Stimulated activated naive CD8-positive, alpha-beta T cell treated with anti-CD3 and anti-CD28 coated beads, Interleukin-15, amount 100 ng/mL, for 72 hours (primary cell): ENCODE results near the gene DDX49.

Source experiments
- ATAC-seq: fragments of 150-1000 bp; cut with Tn5 transposase; 2 replicates; pipeline ENCODE4 v1.10.0; 2021; ENCODE audit warnings: mild to moderate bottlenecking, moderate library complexity
- DNase-seq, 2 donors: peaks; one replicate each; pipeline ENCODE4 v3.0.0; 2021 to 2022
- H3K27ac Mint-ChIP-seq, 2 donors: one replicate each; pipeline ENCODE4 v1.8.0; 2022; ENCODE audit warnings: mild to moderate bottlenecking in 2 of 2, mixed read lengths in 2 of 2, moderate library complexity in 2 of 2
- H3K27me3 Mint-ChIP-seq: one replicate; pipeline ENCODE4 v1.8.0; 2022; ENCODE audit warnings: mixed read lengths
- H3K4me1 Mint-ChIP-seq: one replicate; pipeline ENCODE4 v1.8.0; 2022; ENCODE audit warnings: mild to moderate bottlenecking, mixed read lengths
- H3K4me3 Mint-ChIP-seq, 2 donors: one replicate each; pipeline ENCODE4 v1.8.0; 2022; ENCODE audit warnings: mild to moderate bottlenecking in 2 of 2, mixed read lengths in 2 of 2, moderate library complexity in 1 of 2
- H3K9me3 Mint-ChIP-seq, 2 donors: one replicate each; pipeline ENCODE4 v1.8.0; 2022; ENCODE audit warnings: mixed read lengths in 2 of 2

The DDX49 gene

GRCh38 chr19:18889949-18890745 is 29.4 kb upstream of the DDX49 start:
- ATAC-seq (no peak), DNase-seq (no peak)
- H3K27me3 Mint-ChIP-seq, result peaks cover 44% of the 10 kb centered on the region
- no peak overlapping the region for H3K27ac Mint-ChIP-seq
- H3K4me3 Mint-ChIP-seq, result no peak overlapping the region
- no peaks in the 10 kb centered on the region for H3K9me3 Mint-ChIP-seq
- H3K4me1 Mint-ChIP-seq, result peaks cover 7% of the 10 kb centered on the region

- peaks cover 18% of the 10 kb centered on the region for H3K4me1 Mint-ChIP-seq
- no peak for DNase-seq
- H3K9me3 Mint-ChIP-seq, result no peaks in the 10 kb centered on the region
- H3K27ac Mint-ChIP-seq, result no peak overlapping the region
- H3K4me3 Mint-ChIP-seq, result no peak overlapping the region
- peaks cover 61% of the 10 kb centered on the region for H3K27me3 Mint-ChIP-seq
- no peak for ATAC-seq
Measured at GRCh38 chr19:18893587-18894253, 25.8 kb upstream of the DDX49 start.

- Mint-ChIP-seq H3K4me3 (peak overlapping the region in 1 of 2 donors; percentile 15), H3K9me3 (no peaks in the 10 kb centered on the region), H3K27ac (no peak overlapping the region), H3K4me1 (peaks cover 18% of the 10 kb centered on the region), H3K27me3 (peaks cover 56% of the 10 kb centered on the region)
- DNase-seq (no peak), ATAC-seq (no peak)
Measured at GRCh38 chr19:18894254-18895037, 25.1 kb upstream of the DDX49 start.

- Mint-ChIP-seq H3K4me3 (peak overlapping the region; percentile 50 to 71), H3K9me3 (no peaks in the 10 kb centered on the region), H3K27ac (no peak overlapping the region), H3K4me1 (peaks cover 18% of the 10 kb centered on the region), H3K27me3 (peaks cover 54% of the 10 kb centered on the region)
- no peak for DNase-seq
- ATAC-seq, result peak; percentile 15
Measured at GRCh38 chr19:18895038-18895823, 24.3 kb upstream of the DDX49 start.

- no peak for DNase-seq
- Mint-ChIP-seq H3K27ac (no peak within 1 kb of the TSS), H3K4me3 (peak within 1 kb of the TSS; percentile 65 to 81), H3K9me3 (no peaks in the 10 kb centered on the region), H3K4me1 (peaks cover 18% of the 10 kb centered on the region), H3K27me3 (peaks cover 54% of the 10 kb centered on the region)
- peak; percentile 13 for ATAC-seq
Measured at GRCh38 chr19:18895824-18896341, 23.6 kb upstream of the DDX49 start, which contains the start of gene CERS1. CERS1 (minus strand) TSS chr19:18896158; CDS start chr19:18896072, 86 bp downstream.

- Mint-ChIP-seq H3K27me3 (peaks cover 54% of the 10 kb centered on the region), H3K4me3 (peak overlapping the region; percentile 65 to 81), H3K27ac (no peak overlapping the region), H3K9me3 (no peaks in the 10 kb centered on the region), H3K4me1 (peaks cover 18% of the 10 kb centered on the region)
- ATAC-seq (peak; percentile 5), DNase-seq (no peak)
Measured at GRCh38 chr19:18896421-18896841, 23.1 kb upstream of the DDX49 start.

- peak overlapping the region in 1 of 2 donors; percentile 65 for H3K27ac Mint-ChIP-seq
- H3K4me1 Mint-ChIP-seq, result peaks cover 18% of the 10 kb centered on the region
- H3K4me3 Mint-ChIP-seq, result peak overlapping the region; percentile 0 to 23
- no peaks in the 10 kb centered on the region for H3K9me3 Mint-ChIP-seq
- DNase-seq (no peak), ATAC-seq (no peak)
- H3K27me3 Mint-ChIP-seq, result peaks cover 52% of the 10 kb centered on the region
Measured at GRCh38 chr19:18897094-18898029, 22.2 kb upstream of the DDX49 start.

GRCh38 chr19:18898081-18898606 is 21.4 kb upstream of the DDX49 start:
- DNase-seq, result no peak
- H3K4me3 Mint-ChIP-seq, result no peak overlapping the region
- H3K27ac Mint-ChIP-seq, result no peak overlapping the region
- H3K9me3 Mint-ChIP-seq, result no peaks in the 10 kb centered on the region
- no peak for ATAC-seq
- peaks cover 44% of the 10 kb centered on the region for H3K27me3 Mint-ChIP-seq
- H3K4me1 Mint-ChIP-seq, result peaks cover 18% of the 10 kb centered on the region

- Mint-ChIP-seq H3K9me3 (no peaks in the 10 kb centered on the region), H3K4me3 (no peak overlapping the region), H3K27me3 (peaks cover 38% of the 10 kb centered on the region), H3K4me1 (peaks cover 18% of the 10 kb centered on the region), H3K27ac (no peak overlapping the region)
- DNase-seq, result no peak
- no peak for ATAC-seq
Measured at GRCh38 chr19:18898607-18899408, 20.7 kb upstream of the DDX49 start.

GRCh38 chr19:18899624-18900560 is 19.6 kb upstream of the DDX49 start:
- H3K4me1 Mint-ChIP-seq, result peaks cover 14% of the 10 kb centered on the region
- H3K9me3 Mint-ChIP-seq, result no peaks in the 10 kb centered on the region
- ATAC-seq (no peak), DNase-seq (no peak)
- peaks cover 27% of the 10 kb centered on the region for H3K27me3 Mint-ChIP-seq
- no peak overlapping the region for H3K4me3 Mint-ChIP-seq
- H3K27ac Mint-ChIP-seq, result peak overlapping the region in 1 of 2 donors; percentile 74

GRCh38 chr19:18900700-18901481 is 18.6 kb upstream of the DDX49 start:
- peaks cover 19% of the 10 kb centered on the region for H3K27me3 Mint-ChIP-seq
- ATAC-seq (no peak), DNase-seq (no peak)
- peaks cover 7% of the 10 kb centered on the region for H3K4me1 Mint-ChIP-seq
- no peaks in the 10 kb centered on the region for H3K9me3 Mint-ChIP-seq
- peak overlapping the region in 1 of 2 donors; percentile 89 for H3K27ac Mint-ChIP-seq
- H3K4me3 Mint-ChIP-seq, result no peak overlapping the region

GRCh38 chr19:18901491-18901890 is 18.0 kb upstream of the DDX49 start:
- H3K4me1 Mint-ChIP-seq, result peaks cover 3% of the 10 kb centered on the region
- no peak for DNase-seq
- H3K27me3 Mint-ChIP-seq, result peaks cover 14% of the 10 kb centered on the region

More at GRCh38 chr19:18901491-18901890, 18.0 kb upstream of the DDX49 start:
- peak overlapping the region in 1 of 2 donors; percentile 87 for H3K27ac Mint-ChIP-seq
- no peaks in the 10 kb centered on the region for H3K9me3 Mint-ChIP-seq
- no peak for ATAC-seq
- H3K4me3 Mint-ChIP-seq, result no peak overlapping the region
